Activated CD8-positive, alpha-beta memory T cell treated with anti-CD3 and anti-CD28 coated beads, Interleukin-2, amount 50 U/mL, for 1 hour (primary cell): ENCODE data around the gene MEF2B.
A peak's percentile ranks its signal among the peaks of the same experiment; 100 is the strongest.

Experiments
- DNase-seq: peaks from one replicate; pipeline ENCODE4 v3.0.0-alpha.2; 2020; ENCODE audit errors: extremely low read depth

Gene MEF2B

GRCh38 chr19:19170053-19170872, at the start of gene MEF2B:
TSS of gene MEF2B (minus strand) at chr19:19170263. CDS start at chr19:19150735, 19,528 bp downstream.
- DNase-seq, result no peak

GRCh38 chr19:19218911-19219310, 48.8 kb upstream of the MEF2B start:
- DNase-seq, result no peak

GRCh38 chr19:19217099-19217498, 47.0 kb upstream of the MEF2B start:
- DNase-seq, result no peak

- DNase-seq, result no peak
Measured at GRCh38 chr19:19215792-19216191, 45.7 kb upstream of the MEF2B start.

GRCh38 chr19:19214892-19215291, 44.8 kb upstream of the MEF2B start:
- DNase-seq, result no peak

- no peak for DNase-seq
Measured at GRCh38 chr19:19214159-19214490, 44.1 kb upstream of the MEF2B start.

- DNase-seq, result no peak
Measured at GRCh38 chr19:19213426-19214158, 43.5 kb upstream of the MEF2B start.

GRCh38 chr19:19212916-19213315, 42.9 kb upstream of the MEF2B start:
- DNase-seq, result no peak

- DNase-seq, result no peak
Measured at GRCh38 chr19:19211499-19212420, 41.7 kb upstream of the MEF2B start, which contains the start of gene NCAN. TSS of gene NCAN (plus strand) at chr19:19211958. CDS start at chr19:19216954, 4,996 bp downstream.

- DNase-seq, result no peak
Measured at GRCh38 chr19:19209372-19209771, 39.3 kb upstream of the MEF2B start.

- no peak for DNase-seq
Measured at GRCh38 chr19:19207637-19208572, 37.8 kb upstream of the MEF2B start.

GRCh38 chr19:19206938-19207337, 36.9 kb upstream of the MEF2B start:
- no peak for DNase-seq

- DNase-seq, result no peak
Measured at GRCh38 chr19:19205416-19206410, 35.6 kb upstream of the MEF2B start.

- DNase-seq, result no peak
Measured at GRCh38 chr19:19204181-19204580, 34.1 kb upstream of the MEF2B start.

GRCh38 chr19:19203012-19203856, 33.2 kb upstream of the MEF2B start, which contains the start of gene NR2C2AP:
TSS of gene NR2C2AP (minus strand) at chr19:19203414. CDS start at chr19:19203060, 354 bp downstream.
- DNase-seq, result peak; percentile 76

- no peak for DNase-seq
Measured at GRCh38 chr19:19202707-19203011, 32.6 kb upstream of the MEF2B start.

GRCh38 chr19:19201697-19202630, 31.9 kb upstream of the MEF2B start:
- DNase-seq, result no peak

- DNase-seq, result no peak
Measured at GRCh38 chr19:19193926-19194325, 23.9 kb upstream of the MEF2B start.
